Measurements from ENCODE around the gene LMAN2.

The LMAN2 gene

GRCh38 chr5:177300236-177300880 lies 51.1 kb downstream of the LMAN2 start:
- Histone ChIP-seq H3K9ac (ENCODE audit: low read length) (no peak overlapping the region), H3K27me3 (ENCODE audit: control insufficient read depth in 1 of 2, insufficient read depth in 2 of 2, low read length in 2 of 2) (no peaks in the 10 kb centered on the region), H3K4me3 (ENCODE audit: low read depth in 1 of 2, low read length in 2 of 2) (no peak overlapping the region), H3K4me1 (ENCODE audit: insufficient read depth, low read length) (peaks cover 40% of the 10 kb centered on the region), H3K27ac (ENCODE audit: low read depth, low read length) (peak overlapping the region; percentile 42), H3K9me3 (ENCODE audit: low read length) (no peaks in the 10 kb centered on the region), H3K36me3 (ENCODE audit: insufficient read depth, low read length) (peaks cover 23% of the 10 kb centered on the region)

DNA sequence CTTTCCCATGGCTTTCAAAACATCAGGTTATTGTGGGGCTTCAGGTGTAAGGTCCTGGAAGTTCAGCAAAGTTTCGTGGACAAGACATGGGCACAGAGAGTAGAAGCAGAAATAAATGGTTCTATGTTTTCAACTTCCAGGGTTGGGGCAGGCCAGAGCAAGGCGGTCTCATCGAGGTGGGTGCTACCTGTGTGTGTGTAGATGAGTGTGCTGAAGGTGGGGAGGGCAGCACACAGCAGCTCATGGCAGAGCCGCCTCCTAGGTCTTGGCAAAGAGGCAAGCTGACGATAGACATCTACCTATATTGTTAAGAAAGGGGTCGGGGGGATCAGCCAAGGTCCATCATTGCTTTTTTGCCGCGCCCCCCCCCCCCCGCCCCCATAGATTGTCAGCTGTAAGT lies 51.8 kb downstream of the LMAN2 start:
- Histone ChIP-seq H3K4me3 (ENCODE audit: low read depth in 1 of 2, low read length in 2 of 2) (no peak overlapping the region), H3K9ac (ENCODE audit: low read length) (no peak overlapping the region), H3K9me3 (ENCODE audit: low read length) (no peaks in the 10 kb centered on the region), H3K4me1 (ENCODE audit: insufficient read depth, low read length) (peaks cover 34% of the 10 kb centered on the region), H3K27ac (ENCODE audit: low read depth, low read length) (no peak overlapping the region), H3K27me3 (ENCODE audit: control insufficient read depth in 1 of 2, insufficient read depth in 2 of 2, low read length in 2 of 2) (no peaks in the 10 kb centered on the region), H3K36me3 (ENCODE audit: insufficient read depth, low read length) (peaks cover 30% of the 10 kb centered on the region)

- H3K9ac ChIP-seq (ENCODE audit: low read length): no peak overlapping the region
- no peak overlapping the region for H3K4me3 ChIP-seq (ENCODE audit: low read depth in 1 of 2, low read length in 2 of 2)
- H3K27me3 ChIP-seq (ENCODE audit: control insufficient read depth in 1 of 2, insufficient read depth in 2 of 2, low read length in 2 of 2): no peaks in the 10 kb centered on the region
- H3K4me1 ChIP-seq (ENCODE audit: insufficient read depth, low read length): peaks cover 28% of the 10 kb centered on the region
- no peaks in the 10 kb centered on the region for H3K9me3 ChIP-seq (ENCODE audit: low read length)
- H3K36me3 ChIP-seq (ENCODE audit: insufficient read depth, low read length): peaks cover 47% of the 10 kb centered on the region
- no peak overlapping the region for H3K27ac ChIP-seq (ENCODE audit: low read depth, low read length)
These were observed 53.5 kb downstream of the LMAN2 start for GRCh38 chr5:177297922-177298321.

GRCh38 chr5:177296581-177296980 lies 54.9 kb downstream of the LMAN2 start:
- H3K36me3 ChIP-seq (ENCODE audit: insufficient read depth, low read length): peaks cover 61% of the 10 kb centered on the region
- no peak overlapping the region for H3K4me3 ChIP-seq (ENCODE audit: low read depth in 1 of 2, low read length in 2 of 2)
- H3K27ac ChIP-seq (ENCODE audit: low read depth, low read length): no peak overlapping the region
- H3K9me3 ChIP-seq (ENCODE audit: low read length): no peaks in the 10 kb centered on the region
- no peak overlapping the region for H3K9ac ChIP-seq (ENCODE audit: low read length)
- peaks cover 15% of the 10 kb centered on the region for H3K4me1 ChIP-seq (ENCODE audit: insufficient read depth, low read length)
- H3K27me3 ChIP-seq (ENCODE audit: control insufficient read depth in 1 of 2, insufficient read depth in 2 of 2, low read length in 2 of 2): no peaks in the 10 kb centered on the region

DNA sequence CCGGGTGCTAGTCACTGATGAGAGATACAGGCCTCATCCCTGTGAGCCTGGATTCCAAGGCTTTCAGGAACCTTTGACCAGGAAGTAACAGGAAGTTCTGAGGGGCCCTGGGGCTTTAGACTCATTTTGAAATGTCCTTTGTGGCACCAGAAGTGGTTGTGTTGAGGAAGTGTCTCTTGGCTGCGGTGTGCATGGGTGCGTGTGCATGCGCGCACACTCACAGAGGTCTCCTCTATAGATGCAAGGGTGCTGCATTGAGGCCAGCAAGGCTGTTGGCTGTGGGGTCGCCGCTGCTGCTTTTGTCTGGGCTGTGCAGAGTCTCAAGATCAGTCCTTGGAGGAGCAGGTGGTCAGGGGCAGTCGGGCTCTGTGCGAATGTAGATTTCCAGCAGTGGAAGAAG lies 55.5 kb downstream of the LMAN2 start:
- Histone ChIP-seq H3K9me3 (ENCODE audit: low read length) (no peaks in the 10 kb centered on the region), H3K9ac (ENCODE audit: low read length) (no peak overlapping the region), H3K27ac (ENCODE audit: low read depth, low read length) (no peak overlapping the region), H3K36me3 (ENCODE audit: insufficient read depth, low read length) (peaks cover 67% of the 10 kb centered on the region), H3K27me3 (ENCODE audit: control insufficient read depth in 1 of 2, insufficient read depth in 2 of 2, low read length in 2 of 2) (no peaks in the 10 kb centered on the region), H3K4me3 (ENCODE audit: low read depth in 1 of 2, low read length in 2 of 2) (no peak overlapping the region), H3K4me1 (ENCODE audit: insufficient read depth, low read length) (peaks cover 8% of the 10 kb centered on the region)

DNA sequence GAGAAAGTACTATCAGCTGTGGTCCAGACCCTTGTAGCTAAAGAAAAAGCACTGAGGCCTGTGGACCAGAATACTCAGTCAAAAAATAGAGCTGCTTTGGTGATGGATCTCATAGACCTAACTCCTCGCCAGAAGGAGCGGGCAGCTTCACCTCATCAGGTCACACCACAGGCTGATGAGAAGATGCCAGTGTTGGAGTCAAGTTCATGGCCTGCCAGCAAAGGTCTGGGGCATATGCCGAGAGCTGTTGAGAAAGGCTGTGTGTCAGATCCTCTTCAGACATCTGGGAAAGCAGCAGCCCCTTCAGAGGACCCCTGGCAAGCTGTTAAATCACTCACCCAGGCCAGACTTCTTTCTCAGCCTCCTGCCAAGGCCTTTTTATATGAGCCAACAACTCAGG lies 56.8 kb downstream of the LMAN2 start:
- Histone ChIP-seq H3K4me1 (ENCODE audit: insufficient read depth, low read length) (no peaks in the 10 kb centered on the region), H3K9ac (ENCODE audit: low read length) (no peak overlapping the region), H3K36me3 (ENCODE audit: insufficient read depth, low read length) (peaks cover 74% of the 10 kb centered on the region), H3K9me3 (ENCODE audit: low read length) (no peaks in the 10 kb centered on the region), H3K4me3 (ENCODE audit: low read depth in 1 of 2, low read length in 2 of 2) (no peak overlapping the region), H3K27me3 (ENCODE audit: control insufficient read depth in 1 of 2, insufficient read depth in 2 of 2, low read length in 2 of 2) (no peaks in the 10 kb centered on the region), H3K27ac (ENCODE audit: low read depth, low read length) (no peak overlapping the region)

- Histone ChIP-seq H3K36me3 (ENCODE audit: insufficient read depth, low read length) (peaks cover 80% of the 10 kb centered on the region), H3K9me3 (ENCODE audit: low read length) (no peaks in the 10 kb centered on the region), H3K27me3 (ENCODE audit: control insufficient read depth in 1 of 2, insufficient read depth in 2 of 2, low read length in 2 of 2) (no peaks in the 10 kb centered on the region), H3K4me1 (ENCODE audit: insufficient read depth, low read length) (no peaks in the 10 kb centered on the region), H3K27ac (ENCODE audit: low read depth, low read length) (no peak overlapping the region), H3K4me3 (ENCODE audit: low read depth in 1 of 2, low read length in 2 of 2) (no peak overlapping the region), H3K9ac (ENCODE audit: low read length) (no peak overlapping the region)
These were observed 57.5 kb downstream of the LMAN2 start for GRCh38 chr5:177293819-177294581.

DNA sequence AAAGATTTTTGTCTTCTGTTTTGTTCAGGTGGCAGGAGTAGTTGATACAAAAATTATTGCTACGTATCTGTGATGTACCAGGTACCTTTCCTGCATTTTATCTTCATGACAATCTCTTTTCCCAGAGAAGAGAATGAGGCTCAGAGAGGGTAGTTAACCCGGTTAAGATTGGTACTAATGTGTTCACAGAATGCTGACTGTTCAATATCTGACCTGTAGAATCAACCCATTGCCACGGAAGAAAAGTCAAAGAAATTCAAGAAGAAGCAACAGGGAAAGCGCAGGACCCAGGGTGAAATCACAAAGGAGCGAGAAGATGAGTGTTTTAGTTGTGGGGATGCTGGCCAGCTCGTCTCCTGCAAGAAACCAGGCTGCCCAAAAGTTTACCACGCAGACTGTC lies 59.7 kb downstream of the LMAN2 start:
- peaks cover 85% of the 10 kb centered on the region for H3K36me3 ChIP-seq (ENCODE audit: insufficient read depth, low read length)
- no peak overlapping the region for H3K4me3 ChIP-seq (ENCODE audit: low read depth in 1 of 2, low read length in 2 of 2)
- H3K9me3 ChIP-seq (ENCODE audit: low read length): no peaks in the 10 kb centered on the region
- no peaks in the 10 kb centered on the region for H3K27me3 ChIP-seq (ENCODE audit: control insufficient read depth in 1 of 2, insufficient read depth in 2 of 2, low read length in 2 of 2)
- H3K27ac ChIP-seq (ENCODE audit: low read depth, low read length): no peak overlapping the region
- no peaks in the 10 kb centered on the region for H3K4me1 ChIP-seq (ENCODE audit: insufficient read depth, low read length)
- no peak overlapping the region for H3K9ac ChIP-seq (ENCODE audit: low read length)

DNA sequence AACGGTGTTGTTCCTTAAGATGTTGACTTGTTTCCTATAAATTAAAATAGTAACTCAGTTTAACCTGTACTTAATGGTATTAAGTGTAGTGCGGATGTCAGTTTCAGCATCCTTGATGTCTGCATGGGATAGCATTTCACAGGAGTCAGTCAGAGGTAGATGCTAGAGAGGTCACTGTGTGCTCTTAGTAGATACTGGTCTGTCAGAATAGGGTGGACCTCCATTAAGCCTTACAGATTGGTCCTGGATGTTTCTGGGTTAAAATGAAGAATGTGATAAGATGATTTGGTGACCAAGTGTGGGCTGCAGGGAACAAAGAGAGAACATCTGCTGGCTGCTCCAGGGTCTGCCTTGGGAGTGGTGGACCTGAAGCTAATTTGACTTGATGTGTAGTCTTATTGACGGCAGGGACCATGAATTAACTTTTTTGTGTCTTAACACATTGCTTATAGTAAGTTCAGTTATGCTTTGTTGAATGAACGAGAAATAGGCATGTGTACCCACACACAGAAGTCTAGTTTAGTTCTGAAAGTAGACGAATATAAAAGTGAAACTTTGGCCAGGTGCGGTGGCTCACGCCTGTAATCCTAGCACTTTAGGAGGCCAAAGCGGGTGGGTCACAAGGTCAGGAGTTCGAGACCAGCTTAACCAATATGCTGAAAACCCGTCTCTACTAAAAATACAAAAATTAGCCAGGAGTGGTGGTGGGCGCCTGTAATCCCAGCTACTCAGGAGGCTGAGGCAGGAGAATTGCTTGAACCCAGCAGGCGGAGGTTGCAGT lies 60.5 kb downstream of the LMAN2 start:
- no peak overlapping the region for H3K9ac ChIP-seq (ENCODE audit: low read length)
- H3K27ac ChIP-seq (ENCODE audit: low read depth, low read length): no peak overlapping the region
- no peak overlapping the region for H3K4me3 ChIP-seq (ENCODE audit: low read depth in 1 of 2, low read length in 2 of 2)
- peaks cover 85% of the 10 kb centered on the region for H3K36me3 ChIP-seq (ENCODE audit: insufficient read depth, low read length)
- no peaks in the 10 kb centered on the region for H3K27me3 ChIP-seq (ENCODE audit: control insufficient read depth in 1 of 2, insufficient read depth in 2 of 2, low read length in 2 of 2)
- H3K9me3 ChIP-seq (ENCODE audit: low read length): no peaks in the 10 kb centered on the region
- no peaks in the 10 kb centered on the region for H3K4me1 ChIP-seq (ENCODE audit: insufficient read depth, low read length)

GRCh38 chr5:177288191-177288590 lies 63.3 kb downstream of the LMAN2 start:
- no peaks in the 10 kb centered on the region for H3K27me3 ChIP-seq (ENCODE audit: control insufficient read depth in 1 of 2, insufficient read depth in 2 of 2, low read length in 2 of 2)
- H3K9me3 ChIP-seq (ENCODE audit: low read length): no peaks in the 10 kb centered on the region
- no peaks in the 10 kb centered on the region for H3K4me1 ChIP-seq (ENCODE audit: insufficient read depth, low read length)
- no peak overlapping the region for H3K27ac ChIP-seq (ENCODE audit: low read depth, low read length)
- no peak overlapping the region for H3K9ac ChIP-seq (ENCODE audit: low read length)
- H3K4me3 ChIP-seq (ENCODE audit: low read depth in 1 of 2, low read length in 2 of 2): no peak overlapping the region
- peaks cover 77% of the 10 kb centered on the region for H3K36me3 ChIP-seq (ENCODE audit: insufficient read depth, low read length)
